Right lobe of liver (tissue), 6 donors: ENCODE measurements around the gene ATP2A1. TPM values are rescaled to one million over a fixed set of nuclear protein-coding genes. Genes with fewer than 3 reads are reported as not detected.
"Not testable (repeated sequence)": the region's sequence is repeated elsewhere in the genome, so short reads cannot be mapped to it uniquely, and the experiment has no call there.

Source experiments
- ATAC-seq, 4 donors: fragments of 200-7000 bp; cut with Tn5 transposase; one replicate each; pipeline ENCODE4 v1.9.1; 2020; ENCODE audit warnings: mild to moderate bottlenecking in 4 of 4, moderate library complexity in 4 of 4
- DNase-seq, 3 donors: peaks; one replicate each; pipeline ENCODE4 v3.0.0-alpha.2; 2020
- H3K27ac ChIP-seq, 3 donors: fragments of 200-600 bp; one replicate each; pipeline ENCODE4 v1.8.0; 2022
- H3K27me3 ChIP-seq, 2 donors: fragments of 200-600 bp; one replicate each; pipeline ENCODE4 v1.8.0; 2022
- H3K36me3 ChIP-seq, 4 donors: fragments of 200-600 bp; sonication (generic) in 1 of 4; one replicate each; pipeline versions ENCODE4 v1.5.1 to v1.8.0; 2017 to 2022; ENCODE audit warnings: control low read depth in 1 of 4
- H3K4me1 ChIP-seq, 4 donors: fragments of 200-600 bp; sonication (generic) in 1 of 4; one replicate each; pipeline versions ENCODE4 v1.5.1 to v1.8.0; 2017 to 2022; ENCODE audit warnings: control low read depth in 1 of 4
- H3K4me3 ChIP-seq, 3 donors: fragments of 200-600 bp; one replicate each; pipeline ENCODE4 v1.8.0; 2022
- H3K9me3 ChIP-seq, 4 donors: fragments of 200-600 bp; sonication (generic) in 1 of 4; one replicate each; pipeline versions ENCODE4 v1.5.1 to v1.8.0; 2017 to 2022; ENCODE audit warnings: control low read depth in 1 of 4
- POLR2A ChIP-seq: fragments of 450-650 bp; IDR thresholded peaks from one replicate; pipeline ENCODE4 v1.6.1; 2017; ENCODE audit warnings: antibody characterized with exemption, mild to moderate bottlenecking
- WGBS: methylation state at CpG from one replicate; pipeline ENCODE4 v1.1.6; 2018; ENCODE audit warnings: low coverage, low lambda C conversion rate; ENCODE audit not compliant: insufficient coverage; ENCODE audit errors: missing lambda C conversion rate; 5-methylcytosine and 5-hydroxymethylcytosine counted together
- intact Hi-C, 2 donors: fragments of 100-400 bp; cut with DNase I; formaldehyde crosslinking; loops; one replicate each; pipeline versions ENCODE4 v1.11.2 to v1.14.1; 2022
- total RNA-seq, 6 experiments: library from RNA; depleted of rRNA in 2 of 6; stranded (reverse); fragments of >200 nt in 2 of 6; fragmentation: NEBNext Ultra II Directional in 3 of 6; extraction: Animal tissue kit (Norgen Biotek cat#: 25700) in 3 of 6; gene quantifications; one replicate each; pipeline versions ENCODE4 v1.1.0 to v1.2.4, GENCODE V29; 2016 to 2023
- TF ChIP-seq, protein P1 (sequence below), 4 donors: fragments of 200-600 bp in 3 of 4; fragments of 450-650 bp in 1 of 4; IDR thresholded peaks; one replicate each; pipeline versions ENCODE4 v1.5.1 to v1.8.0; 2016 to 2022; ENCODE audit warnings: antibody characterized with exemption in 4 of 4, mild to moderate bottlenecking in 2 of 4
- donor health status: DM: no; HTN: yes; CAD: no.
- donor health status: DM: no; HTN: no; CAD: no.
- donor health status: DM: no; HTN: no; CAD: no.
- donor health status: DM: no; HTN: yes; CAD: no.
- donor health status: DM: no; HTN: yes; CAD: no.

ATP2A1 gene
- total RNA-seq, 6 experiments from 2014 or later, result 0.42 to 3.6 (median 0.77) TPM

DNA sequence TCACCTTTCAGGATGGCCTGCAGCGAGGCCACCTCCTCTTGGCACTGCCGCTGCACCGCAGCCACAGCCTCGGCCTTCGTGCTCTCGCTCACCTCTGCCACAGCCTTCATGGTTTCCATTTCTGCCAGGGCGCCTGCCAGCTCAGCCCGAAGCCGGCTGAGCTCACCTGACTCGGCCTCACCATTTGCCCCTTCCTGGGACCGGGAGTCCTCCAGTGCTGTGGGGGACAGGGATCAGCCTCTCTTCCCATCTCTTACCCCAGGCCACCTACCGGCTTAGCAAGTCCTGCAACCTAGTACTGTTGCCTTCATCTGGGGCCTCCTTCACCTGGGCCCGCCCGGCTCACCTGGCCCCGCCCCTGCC is 46.1 kb downstream of the ATP2A1 start:
- no peak for ATAC-seq

DNA sequence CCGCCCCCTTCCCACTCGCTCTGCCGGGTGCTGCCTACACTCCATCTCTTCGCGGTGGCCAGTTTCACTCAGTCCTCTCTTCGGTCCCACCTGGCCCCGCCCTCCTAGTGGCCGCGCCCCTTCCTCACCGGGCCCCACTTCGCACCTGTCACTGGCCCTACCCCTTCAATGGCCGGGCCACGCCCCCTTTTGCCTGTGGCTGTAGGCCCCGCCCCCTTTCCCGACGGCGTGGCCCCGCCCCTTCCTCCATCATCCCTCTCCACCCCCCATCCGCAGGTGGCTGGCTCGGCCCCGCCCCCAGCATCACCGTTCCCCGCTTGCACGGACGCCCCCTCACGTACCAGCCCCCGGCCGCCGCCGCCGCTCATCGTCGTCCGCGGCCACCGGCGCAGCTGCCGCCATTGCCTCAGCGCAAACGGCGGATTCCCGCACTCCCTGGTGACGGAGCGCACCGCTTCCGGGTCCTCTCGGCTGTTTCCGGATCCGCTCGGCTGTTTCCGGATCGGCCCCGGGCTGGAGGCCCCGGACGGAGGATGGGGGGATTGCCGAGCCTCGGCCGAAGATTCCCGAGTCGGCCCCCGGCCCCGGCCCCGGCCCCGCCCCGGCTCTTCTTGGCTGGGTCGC is 46.6 kb downstream of the ATP2A1 start, which contains the start of gene RABEP2:
Gene RABEP2 (minus strand): TSS at position 477 of the 624 bp plus-strand sequence. CDS start 75 bp downstream, at position 402.
- Histone ChIP-seq H3K36me3 (no peaks in the 10 kb centered on the region), H3K27ac (peak within 1 kb of the TSS; percentile 79 to 96 (median 93)), H3K27me3 (no peaks in the 10 kb centered on the region), H3K4me3 (peak within 1 kb of the TSS; percentile 90 to 97 (median 91)), H3K4me1 (peaks cover 0 to 5% (median 0%) of the 10 kb centered on the region in 4 donors), H3K9me3 (no peaks in the 10 kb centered on the region)
- peak; percentile 92 to 93 (median 93) for DNase-seq
- TF ChIP-seq POLR2A, result no peak
- TF ChIP-seq, protein P1, sequence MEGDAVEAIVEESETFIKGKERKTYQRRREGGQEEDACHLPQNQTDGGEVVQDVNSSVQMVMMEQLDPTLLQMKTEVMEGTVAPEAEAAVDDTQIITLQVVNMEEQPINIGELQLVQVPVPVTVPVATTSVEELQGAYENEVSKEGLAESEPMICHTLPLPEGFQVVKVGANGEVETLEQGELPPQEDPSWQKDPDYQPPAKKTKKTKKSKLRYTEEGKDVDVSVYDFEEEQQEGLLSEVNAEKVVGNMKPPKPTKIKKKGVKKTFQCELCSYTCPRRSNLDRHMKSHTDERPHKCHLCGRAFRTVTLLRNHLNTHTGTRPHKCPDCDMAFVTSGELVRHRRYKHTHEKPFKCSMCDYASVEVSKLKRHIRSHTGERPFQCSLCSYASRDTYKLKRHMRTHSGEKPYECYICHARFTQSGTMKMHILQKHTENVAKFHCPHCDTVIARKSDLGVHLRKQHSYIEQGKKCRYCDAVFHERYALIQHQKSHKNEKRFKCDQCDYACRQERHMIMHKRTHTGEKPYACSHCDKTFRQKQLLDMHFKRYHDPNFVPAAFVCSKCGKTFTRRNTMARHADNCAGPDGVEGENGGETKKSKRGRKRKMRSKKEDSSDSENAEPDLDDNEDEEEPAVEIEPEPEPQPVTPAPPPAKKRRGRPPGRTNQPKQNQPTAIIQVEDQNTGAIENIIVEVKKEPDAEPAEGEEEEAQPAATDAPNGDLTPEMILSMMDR (IDR thresholded peaks at IDR 0.05), result no peak
- intact Hi-C loops, result no loop called here
- peak; percentile 91 to 95 (median 94) for ATAC-seq
- WGBS, result under 1% methylated on average over 36 of the region's 66 CpGs

More for the DNA sequence above, 46.1 kb downstream of the ATP2A1 start:
- Histone ChIP-seq H3K27me3 (no peaks in the 10 kb centered on the region), H3K36me3 (peaks cover 0 to 2% (median 0%) of the 10 kb centered on the region in 4 donors), H3K4me3 (peak overlapping the region; percentile 90 to 97 (median 91)), H3K27ac (peak overlapping the region in 1 of 3 donors; percentile 96), H3K9me3 (no peaks in the 10 kb centered on the region), H3K4me1 (peaks cover 0 to 5% (median 0%) of the 10 kb centered on the region in 4 donors)
- TF ChIP-seq, protein P1 (IDR thresholded peaks at IDR 0.05), result no peak
- TF ChIP-seq POLR2A, result no peak
- DNase-seq, result peak in 1 of 3 donors; percentile 64
- intact Hi-C loops, result no loop called here
- 54% methylated on average over 10 of the region's 15 CpGs for WGBS

DNA sequence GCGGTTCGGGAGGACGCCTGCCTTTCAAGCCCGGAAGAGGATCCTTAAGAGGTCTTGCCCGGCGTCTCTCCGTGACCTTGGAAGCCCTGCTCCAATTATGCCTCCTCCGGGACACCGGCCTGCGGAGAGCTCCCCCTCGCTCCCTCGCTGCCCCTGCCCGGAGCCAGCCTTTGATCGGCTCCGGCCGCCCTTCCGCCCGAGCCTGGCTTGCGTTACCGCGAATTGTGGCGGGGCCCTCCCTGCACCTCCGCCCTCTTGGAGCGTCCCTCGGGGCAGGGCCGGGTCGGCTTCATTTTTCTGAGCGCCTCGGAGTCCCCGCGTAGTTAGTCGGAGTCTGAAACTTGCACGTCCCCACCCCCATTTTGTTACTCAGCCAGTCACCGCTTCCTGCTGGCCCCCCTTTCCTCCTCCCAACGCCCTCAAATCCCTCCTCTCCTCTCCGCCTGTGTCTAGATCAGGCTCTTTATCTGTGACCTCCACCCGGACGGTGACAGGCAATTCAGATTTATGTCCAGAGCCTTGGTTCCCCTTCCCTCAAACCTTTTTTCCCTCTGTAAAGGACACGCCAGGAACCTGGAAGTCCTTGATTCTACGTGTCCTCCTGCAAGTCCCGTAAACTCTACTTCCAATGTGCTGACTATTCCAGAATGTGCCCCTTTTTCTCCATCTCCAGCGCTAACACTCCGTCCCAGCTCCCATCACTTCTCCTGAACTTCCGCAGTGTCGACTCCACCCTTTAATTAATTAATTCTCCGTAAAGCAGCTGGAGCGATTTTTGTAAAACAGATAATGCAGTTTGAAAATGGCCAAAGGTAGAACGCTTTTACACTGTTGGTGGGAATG is 47.3 kb downstream of the ATP2A1 start:
- no peaks in the 10 kb centered on the region for H3K36me3 ChIP-seq
- DNase-seq, result no peak
- ATAC-seq, result peak; percentile 50 to 73 (median 62)
- H3K9me3 ChIP-seq, result no peaks in the 10 kb centered on the region
- H3K4me1 ChIP-seq, result peaks cover 0 to 5% (median 0%) of the 10 kb centered on the region in 4 donors
- WGBS, result 3% methylated on average over 21 of the region's 48 CpGs
- peak overlapping the region; percentile 90 to 97 (median 91) for H3K4me3 ChIP-seq
- no peaks in the 10 kb centered on the region for H3K27me3 ChIP-seq
- TF ChIP-seq POLR2A, result peak; percentile 51
- TF ChIP-seq, protein P1 (IDR thresholded peaks at IDR 0.05), result no peak
- peak overlapping the region; percentile 79 to 96 (median 93) for H3K27ac ChIP-seq
- intact Hi-C loops, result no loop called here

DNA sequence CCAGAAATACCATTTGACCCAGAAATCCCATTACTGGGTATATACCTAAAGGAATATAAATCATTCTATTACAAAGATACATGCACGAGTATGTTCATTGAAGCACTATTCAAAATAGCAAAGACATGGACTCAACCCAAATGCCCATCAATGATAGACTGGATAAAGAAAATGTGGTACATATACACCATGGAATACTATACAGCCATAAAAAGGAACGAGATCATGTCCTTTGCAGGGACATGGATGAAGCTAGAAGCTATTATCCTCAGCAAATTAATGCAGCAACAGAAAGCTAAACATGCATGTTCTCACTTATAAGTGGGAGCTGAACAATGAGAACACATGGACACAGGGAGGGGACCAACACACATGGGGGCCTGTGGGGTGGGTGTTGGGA is 48.0 kb downstream of the ATP2A1 start:
- H3K4me3 ChIP-seq, DNase-seq, H3K27ac ChIP-seq, H3K36me3 ChIP-seq, intact Hi-C loops, H3K4me1 ChIP-seq, H3K9me3 ChIP-seq, ATAC-seq, H3K27me3 ChIP-seq: not testable (repeated sequence)
- 60% methylated on average over 1 of the region's 2 CpGs for WGBS

DNA sequence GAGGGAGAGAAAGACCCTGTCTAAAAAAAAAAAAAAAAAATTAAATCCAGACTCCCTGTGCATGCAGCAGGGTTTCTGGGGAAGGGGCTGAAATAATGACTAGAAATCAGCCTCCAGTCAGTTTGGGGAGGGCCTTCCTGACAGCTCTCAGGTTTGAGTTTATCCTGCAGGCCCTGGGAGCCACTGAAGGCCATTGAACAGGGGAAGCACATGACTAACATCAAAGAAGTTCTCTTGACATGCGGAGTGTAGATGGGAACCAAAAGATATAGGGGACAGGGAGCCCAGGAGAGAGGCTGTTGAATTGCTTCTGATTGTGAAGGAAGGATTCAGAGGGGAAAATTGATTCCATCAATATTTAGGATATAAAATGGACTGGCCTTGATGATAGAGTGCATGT is 49.5 kb downstream of the ATP2A1 start:
- ATAC-seq, result no peak

More for the DNA sequence above, 49.5 kb downstream of the ATP2A1 start:
- Histone ChIP-seq H3K27me3 (no peaks in the 10 kb centered on the region), H3K4me3 (no peak overlapping the region), H3K27ac (no peak overlapping the region), H3K9me3 (no peaks in the 10 kb centered on the region), H3K36me3 (no peaks in the 10 kb centered on the region), H3K4me1 (peaks cover 0 to 5% (median 0%) of the 10 kb centered on the region in 4 donors)
- intact Hi-C loops, result no loop called here
- TF ChIP-seq, protein P1 (IDR thresholded peaks at IDR 0.05), result no peak
- TF ChIP-seq POLR2A, result no peak
- no peak for DNase-seq
- 71% methylated on average over 1 of the region's 1 CpG for WGBS
